HepG2 (cell line): ENCODE measurements around the gene ZFPM1. TPM values are rescaled to one million over a fixed set of nuclear protein-coding genes. Genes with fewer than 3 reads are reported as not detected.

ENCODE experiments used
- ATAC-seq: fragments of 200-7000 bp; cut with Tn5 transposase; 3 replicates; pipeline ENCODE4 v1.9.1; 2020; ENCODE audit warnings: mild to moderate bottlenecking, moderate library complexity
- BruUV-seq: library from RNA; stranded (reverse); fragments of 400-500 nt; replicated peaks from 2 replicates; lab custom pipeline; 2021; lab: Mats Ljungman, UMichigan
- CTCF ChIA-PET: fragments of 300-600 bp; formaldehyde crosslinking; extraction: SDS; loops from one replicate; lab custom pipeline; 2021; ENCODE audit warnings: low total read pairs, inconsistent platforms, low intra/inter-chr PET ratio; lab: Yijun Ruan, JAX
- POLR2A ChIA-PET: fragments of 350-600 bp; sonication (Branson Sonifier 250); formaldehyde crosslinking; loops from one replicate; lab custom pipeline; 2020; ENCODE audit warnings: antibody characterized with exemption, inconsistent platforms; lab: Yijun Ruan, JAX
- DNase-seq: peaks from one replicate; pipeline ENCODE4 v3.0.0-alpha.2; 2015; ENCODE audit warnings: low spot score
- FAIRE-seq: peaks from 3 replicates; lab custom pipeline; 2011; peaks lifted over from hg19 to GRCh38; lab: Jason Lieb, UNC
- H2AFZ ChIP-seq: one replicate; pipeline ENCODE4 v1.6.1; 2011; ENCODE audit warnings: low read length, inconsistent platforms
- H3K27ac ChIP-seq: fragments of 300-600 bp; 3 replicates; pipeline ENCODE4 v1.8.0; 2011; ENCODE audit warnings: mixed run types, mild to moderate bottlenecking, mixed read lengths, low read length, inconsistent platforms; ENCODE audit not compliant: insufficient read depth; ENCODE audit errors: extremely low read length
- H3K27me3 ChIP-seq, 2 experiments: fragments of 200-600 bp in 1 of 2; 2 replicates in 1 of 2; 3 replicates in 1 of 2; pipeline versions ENCODE4 v1.6.0 to v1.8.0; 2011; ENCODE audit warnings: low read length in 2 of 2, mild to moderate bottlenecking in 2 of 2, moderate library complexity in 2 of 2, inconsistent platforms in 1 of 2; ENCODE audit not compliant: insufficient read depth in 2 of 2, control insufficient read depth in 1 of 2
- H3K36me3 ChIP-seq, 2 experiments: fragments of 200-600 bp in 1 of 2; replicated peaks in 1 of 2; 2 replicates in 1 of 2; 3 replicates in 1 of 2; pipeline versions ENCODE4 v1.5.1 to v1.8.0; 2011; ENCODE audit warnings: low read length in 2 of 2, inconsistent platforms in 1 of 2; ENCODE audit not compliant: insufficient read depth in 2 of 2, control insufficient read depth in 1 of 2
- H3K4me1 ChIP-seq: 2 replicates; pipeline ENCODE4 v1.5.1; 2012; ENCODE audit warnings: low read length, inconsistent platforms; ENCODE audit not compliant: insufficient read depth
- H3K4me2 ChIP-seq: 2 replicates; pipeline ENCODE4 v1.6.0; 2011; ENCODE audit warnings: low read depth, low read length, inconsistent platforms
- H3K4me3 ChIP-seq, 3 experiments: fragments of 200-600 bp in 1 of 3; sonication (generic), shearing (Covaris generic) in 1 of 3; replicated peaks in 1 of 3; 2 replicates each; pipeline ENCODE4 v1.5.1; 2011 to 2016; ENCODE audit warnings: low read length in 3 of 3, inconsistent platforms in 2 of 3, low read depth in 2 of 3, mild to moderate bottlenecking in 2 of 3, control low read depth in 1 of 3, mixed read lengths in 1 of 3; ENCODE audit not compliant: insufficient read depth in 1 of 3
- H3K79me2 ChIP-seq: one replicate; pipeline ENCODE4 v1.6.1; 2011; ENCODE audit warnings: low read length, inconsistent platforms; ENCODE audit not compliant: insufficient read depth
- H3K9ac ChIP-seq: 2 replicates; pipeline ENCODE4 v1.6.0; 2011; ENCODE audit warnings: mild to moderate bottlenecking, low read depth, low read length, inconsistent platforms; ENCODE audit not compliant: insufficient read depth
- H3K9me3 ChIP-seq: 2 replicates; pipeline ENCODE4 v1.5.1; 2012; ENCODE audit warnings: mild to moderate bottlenecking, low read length
- H4K20me1 ChIP-seq: 2 replicates; pipeline ENCODE4 v1.6.0; 2011; ENCODE audit warnings: inconsistent platforms, mild to moderate bottlenecking, low read length, moderate library complexity; ENCODE audit not compliant: insufficient read depth
- AGO2 ChIP-seq: fragments of 200-400 bp; formaldehyde crosslinking; optimal IDR thresholded peaks from 2 replicates; pipeline ENCODE3; 2017; ENCODE audit warnings: mild to moderate bottlenecking, low read depth, low read length, moderate library complexity
- EED ChIP-seq: sonication (generic); formaldehyde crosslinking; IDR thresholded peaks from 2 replicates; pipeline ENCODE4 v1.5.0; 2020; ENCODE audit warnings: mild to moderate bottlenecking, missing genetic modification reagents
- FOXO4 ChIP-seq: sonication (generic); formaldehyde crosslinking; conservative IDR thresholded peaks from 2 replicates; pipeline ENCODE4 v1.8.1; 2023; ENCODE audit warnings: missing genetic modification reagents
- NCOA2 ChIP-seq: sonication (generic); formaldehyde crosslinking; IDR thresholded peaks from 2 replicates; pipeline ENCODE4 v1.8.0; 2022; ENCODE audit warnings: inconsistent platforms
- TEAD2 ChIP-seq: sonication (generic); formaldehyde crosslinking; IDR thresholded peaks from 2 replicates; pipeline ENCODE4 v1.9.0; 2021; ENCODE audit warnings: missing genetic modification reagents
- ZNF20 ChIP-seq: sonication (generic); formaldehyde crosslinking; IDR thresholded peaks from 2 replicates; pipeline ENCODE4 v1.4.0; 2020; ENCODE audit warnings: mild to moderate bottlenecking, moderate library complexity, missing genetic modification reagents
- ZNF770 ChIP-seq: sonication (generic); formaldehyde crosslinking; IDR thresholded peaks from 2 replicates; pipeline ENCODE4 v1.5.0; 2020; ENCODE audit warnings: mild to moderate bottlenecking, missing genetic modification reagents
- WGBS: methylation state at CpG from one replicate; pipeline ENCODE4 v1.1.6; 2017; ENCODE audit warnings: low lambda C conversion rate; 5-methylcytosine and 5-hydroxymethylcytosine counted together
- in situ Hi-C: cut with HindIII; loops from 2 replicates; pipeline ENCODE4 v1.10.0; 2017; ENCODE audit warnings: low pct_unique_long_range_greater_than_20kb; ENCODE audit not compliant: extremely low pct_ligation_motif_present
- intact Hi-C: fragments of 100-400 bp; cut with micrococcal nuclease; formaldehyde crosslinking; loops from one replicate; pipeline ENCODE4 v1.10.0; 2022; ENCODE audit not compliant: unreplicated experiment
- polyA plus RNA-seq, 8 experiments: library from polyadenylated mRNA; depleted of rRNA in 3 of 8; stranded (reverse) in 7 of 8; unstranded in 1 of 8; fragments of >200 nt; fragmentation: Illumina TruSeq in 4 of 8; extraction: Trizol in 4 of 8; gene quantifications; 2 replicates each; pipeline versions ENCODE4 v1.2.1 to v1.2.3, GENCODE V29; 2011 to 2016; ENCODE audit warnings: low read depth in 4 of 8, missing spikeins in 1 of 8, mixed read lengths in 1 of 8; ENCODE audit not compliant: insufficient read depth in 1 of 8
- total RNA-seq, 5 experiments: library from RNA; depleted of rRNA; stranded (reverse); fragments of >200 nt; fragmentation: Illumina TruSeq; extraction: Trizol; gene quantifications; 2 replicates each; pipeline ENCODE4 v1.2.3, GENCODE V29; 2016; ENCODE audit warnings: low read depth in 1 of 5
- TF ChIP-seq, protein P1 (sequence below): sonication (generic); formaldehyde crosslinking; IDR thresholded peaks from 2 replicates; pipeline ENCODE4 v1.5.1; 2020; ENCODE audit warnings: mild to moderate bottlenecking, missing genetic modification reagents, moderate library complexity

The ZFPM1 gene
- total and polyA plus RNA-seq, 2 of the 13 experiments (the other 11 are each of a cell fraction or from before 2014, with no cell fraction given), result 1.3 to 3.8 TPM

- ATAC-seq (no peak), FAIRE-seq (no peak), DNase-seq (no peak)
- H4K20me1 ChIP-seq, result peaks cover 29% of the 10 kb centered on the region; the same call in 1 of the 2 replicates
- H3K27me3 ChIP-seq, result no peaks in the 10 kb centered on the region
- ChIA-PET CTCF (no interaction called here), POLR2A (no interaction called here)
- no peak overlapping the region for H2AFZ ChIP-seq
- intact Hi-C loops, result no loop called here
- H3K27ac ChIP-seq, result no peak overlapping the region
- no peaks in the 10 kb centered on the region for H3K9me3 ChIP-seq
- peaks cover 17% of the 10 kb centered on the region for H3K79me2 ChIP-seq
- no peak for TF ChIP-seq ZNF20 (CRISPR knock-in tag)
- TF ChIP-seq, protein P1, sequence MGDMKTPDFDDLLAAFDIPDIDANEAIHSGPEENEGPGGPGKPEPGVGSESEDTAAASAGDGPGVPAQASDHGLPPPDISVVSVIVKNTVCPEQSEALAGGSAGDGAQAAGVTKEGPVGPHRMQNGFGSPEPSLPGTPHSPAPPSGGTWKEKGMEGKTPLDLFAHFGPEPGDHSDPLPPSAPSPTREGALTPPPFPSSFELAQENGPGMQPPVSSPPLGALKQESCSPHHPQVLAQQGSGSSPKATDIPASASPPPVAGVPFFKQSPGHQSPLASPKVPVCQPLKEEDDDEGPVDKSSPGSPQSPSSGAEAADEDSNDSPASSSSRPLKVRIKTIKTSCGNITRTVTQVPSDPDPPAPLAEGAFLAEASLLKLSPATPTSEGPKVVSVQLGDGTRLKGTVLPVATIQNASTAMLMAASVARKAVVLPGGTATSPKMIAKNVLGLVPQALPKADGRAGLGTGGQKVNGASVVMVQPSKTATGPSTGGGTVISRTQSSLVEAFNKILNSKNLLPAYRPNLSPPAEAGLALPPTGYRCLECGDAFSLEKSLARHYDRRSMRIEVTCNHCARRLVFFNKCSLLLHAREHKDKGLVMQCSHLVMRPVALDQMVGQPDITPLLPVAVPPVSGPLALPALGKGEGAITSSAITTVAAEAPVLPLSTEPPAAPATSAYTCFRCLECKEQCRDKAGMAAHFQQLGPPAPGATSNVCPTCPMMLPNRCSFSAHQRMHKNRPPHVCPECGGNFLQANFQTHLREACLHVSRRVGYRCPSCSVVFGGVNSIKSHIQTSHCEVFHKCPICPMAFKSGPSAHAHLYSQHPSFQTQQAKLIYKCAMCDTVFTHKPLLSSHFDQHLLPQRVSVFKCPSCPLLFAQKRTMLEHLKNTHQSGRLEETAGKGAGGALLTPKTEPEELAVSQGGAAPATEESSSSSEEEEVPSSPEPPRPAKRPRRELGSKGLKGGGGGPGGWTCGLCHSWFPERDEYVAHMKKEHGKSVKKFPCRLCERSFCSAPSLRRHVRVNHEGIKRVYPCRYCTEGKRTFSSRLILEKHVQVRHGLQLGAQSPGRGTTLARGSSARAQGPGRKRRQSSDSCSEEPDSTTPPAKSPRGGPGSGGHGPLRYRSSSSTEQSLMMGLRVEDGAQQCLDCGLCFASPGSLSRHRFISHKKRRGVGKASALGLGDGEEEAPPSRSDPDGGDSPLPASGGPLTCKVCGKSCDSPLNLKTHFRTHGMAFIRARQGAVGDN (CRISPR knock-in tag), result peak; percentile 18; the same call in 1 of the 2 replicates
- BruUV-seq, result no TSS peak
- H3K4me3 ChIP-seq, result no peak overlapping the region
- peaks cover 4 to 11% of the 10 kb centered on the region in 2 experiments; a peak in 2 of 5 replicates for H3K36me3 ChIP-seq
- H3K9ac ChIP-seq, result no peak overlapping the region
- in situ Hi-C loops, result no loop called here
- 0 out of 2 replicates have a peak, but pooled peaks cover 1% of the 10 kb centered on the region for H3K4me1 ChIP-seq
- WGBS, result over 99% methylated on average over 13 of the region's 13 CpGs
- no peak overlapping the region for H3K4me2 ChIP-seq
Measured at GRCh38 chr16:88475037-88475436, 22.0 kb downstream of the ZFPM1 start.

DNA sequence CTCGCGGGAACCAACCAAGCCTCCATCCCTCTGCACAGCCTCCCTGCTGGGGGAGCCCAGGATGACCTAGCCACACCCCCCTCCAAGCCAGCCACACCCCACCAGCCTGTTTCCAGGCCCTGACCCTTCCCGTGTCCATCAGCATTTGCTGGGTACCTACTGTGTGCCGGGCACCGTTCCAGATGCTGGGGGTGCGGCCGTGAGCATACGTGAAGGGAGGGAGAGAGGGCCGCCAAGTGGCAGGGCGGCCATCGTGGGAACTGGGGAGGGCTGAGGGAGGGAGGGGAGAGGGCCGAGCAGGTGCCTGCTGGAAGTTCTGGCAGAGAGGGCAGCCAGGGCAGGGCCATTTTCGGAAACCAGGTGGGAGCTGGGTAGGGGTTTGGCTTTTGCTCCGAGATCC lies 23.1 kb downstream of the ZFPM1 start:
- intact Hi-C loops (no loop called here), in situ Hi-C loops (no loop called here)
- Histone ChIP-seq H3K9me3 (no peaks in the 10 kb centered on the region), H3K79me2 (peaks cover 15% of the 10 kb centered on the region), H2AFZ (no peak overlapping the region), H3K4me1 (0 out of 2 replicates have a peak, but pooled peaks cover 6% of the 10 kb centered on the region), H3K4me3 (no peak overlapping the region), H3K4me2 (no peak overlapping the region), H3K36me3 (peaks cover 4 to 11% of the 10 kb centered on the region in 2 experiments; a peak in 2 of 5 replicates), H4K20me1 (peaks cover 29% of the 10 kb centered on the region; the same call in 1 of the 2 replicates), H3K27me3 (no peaks in the 10 kb centered on the region), H3K9ac (no peak overlapping the region), H3K27ac (no peak overlapping the region)
- TF ChIP-seq FOXO4 (no peak), NCOA2 (CRISPR knock-in tag) (no peak), ZNF770 (CRISPR knock-in tag) (no peak), TEAD2 (no peak), AGO2 (peak; percentile 18), EED (CRISPR knock-in tag) (no peak)
- DNase-seq, result no peak
- CTCF ChIA-PET, result no interaction called here
- no peak for ATAC-seq
- BruUV-seq, result no TSS peak
- FAIRE-seq, result no peak
- POLR2A ChIA-PET, result no interaction called here
- 96% methylated on average over 12 of the region's 14 CpGs for WGBS
